ENCODE results near the gene GPR15.

Gene GPR15

GRCh38 chr3:98522544-98523281 lies 9.1 kb upstream of the GPR15 start, which contains the start of gene CLDND1:
CLDND1 (minus strand) TSS chr3:98522902; CDS start chr3:98521424, 1,478 bp downstream.
- no peaks in the 10 kb centered on the region; the same call in 1 of the 2 replicates for H3K36me3 ChIP-seq (replicated peaks; ENCODE audit: insufficient read depth, low read length)
- peaks cover 23% of the 10 kb centered on the region for H3K4me1 ChIP-seq (ENCODE audit: low read length)
- peak within 1 kb of the TSS; percentile 85 for H3K4me2 ChIP-seq (ENCODE audit: low read depth, low read length)
- peak; percentile 96 for DNase-seq
- no peaks in the 10 kb centered on the region for H4K20me1 ChIP-seq (ENCODE audit: insufficient read depth, low read length)
- peak within 1 kb of the TSS; percentile 81 for H3K27ac ChIP-seq (ENCODE audit: low read length)
- peaks cover 43% of the 10 kb centered on the region for H3K79me2 ChIP-seq (ENCODE audit: low read length)
- peak within 1 kb of the TSS; percentile 94 for H3K4me3 ChIP-seq (ENCODE audit: low read length)
- peak within 1 kb of the TSS; percentile 95 for H3K9ac ChIP-seq (ENCODE audit: low read length)
- H3K9me3 ChIP-seq (replicated peaks; ENCODE audit: insufficient read depth, low read length) = no peaks in the 10 kb centered on the region
- H3F3A ChIP-seq (ENCODE audit: insufficient read depth, low read length) = peaks cover 3% of the 10 kb centered on the region; the same call in 1 of the 2 replicates
- H2AFZ ChIP-seq (ENCODE audit: low read length) = peak within 1 kb of the TSS; percentile 77
- TF ChIP-seq EZH2phosphoT487 (IDR thresholded peaks at IDR 0.05; ENCODE audit: low read length) (no peak), EZH2 (optimal IDR thresholded peaks at IDR 0.05; ENCODE audit: low read depth, low read length) (no peak), CTCF (IDR thresholded peaks at IDR 0.05; ENCODE audit: low read length) (no peak)
- H3K27me3 ChIP-seq (replicated peaks; ENCODE audit: insufficient read depth, low read length) = no peaks in the 10 kb centered on the region
- H3K9me2 ChIP-seq (replicated peaks; ENCODE audit: insufficient read depth, low read length) = no peaks in the 10 kb centered on the region

- peak overlapping the region; percentile 28; the same call in 1 of the 2 replicates for H3K4me2 ChIP-seq (ENCODE audit: low read depth, low read length)
- peak; percentile 71 for DNase-seq
- no peaks in the 10 kb centered on the region for H3K27me3 ChIP-seq (replicated peaks; ENCODE audit: insufficient read depth, low read length)
- H4K20me1 ChIP-seq (ENCODE audit: insufficient read depth, low read length) = no peaks in the 10 kb centered on the region
- H3K9me3 ChIP-seq (replicated peaks; ENCODE audit: insufficient read depth, low read length) = no peaks in the 10 kb centered on the region
- H3K9ac ChIP-seq (ENCODE audit: low read length) = no peak overlapping the region
- H3K4me3 ChIP-seq (ENCODE audit: low read length) = no peak overlapping the region
- H3K36me3 ChIP-seq (replicated peaks; ENCODE audit: insufficient read depth, low read length) = no peaks in the 10 kb centered on the region; the same call in 1 of the 2 replicates
- H3F3A ChIP-seq (ENCODE audit: insufficient read depth, low read length) = peaks cover 3% of the 10 kb centered on the region; the same call in 1 of the 2 replicates
- peaks cover 23% of the 10 kb centered on the region for H3K4me1 ChIP-seq (ENCODE audit: low read length)
- H2AFZ ChIP-seq (ENCODE audit: low read length) = no peak overlapping the region
- TF ChIP-seq EZH2 (optimal IDR thresholded peaks at IDR 0.05; ENCODE audit: low read depth, low read length) (no peak), EZH2phosphoT487 (IDR thresholded peaks at IDR 0.05; ENCODE audit: low read length) (no peak), CTCF (IDR thresholded peaks at IDR 0.05; ENCODE audit: low read length) (no peak)
- peak overlapping the region; percentile 41; the same call in 1 of the 2 replicates for H3K27ac ChIP-seq (ENCODE audit: low read length)
- peaks cover 22% of the 10 kb centered on the region for H3K79me2 ChIP-seq (ENCODE audit: low read length)
- no peaks in the 10 kb centered on the region for H3K9me2 ChIP-seq (replicated peaks; ENCODE audit: insufficient read depth, low read length)
Observed at GRCh38 chr3:98525494-98525893, 6.3 kb upstream of the GPR15 start.

- Histone ChIP-seq H3K4me3 (ENCODE audit: low read length) (no peak overlapping the region), H4K20me1 (ENCODE audit: insufficient read depth, low read length) (no peaks in the 10 kb centered on the region), H3F3A (ENCODE audit: insufficient read depth, low read length) (peaks cover 3% of the 10 kb centered on the region; the same call in 1 of the 2 replicates), H3K4me2 (ENCODE audit: low read depth, low read length) (no peak overlapping the region), H3K9me2 (replicated peaks; ENCODE audit: insufficient read depth, low read length) (no peaks in the 10 kb centered on the region), H3K9me3 (replicated peaks; ENCODE audit: insufficient read depth, low read length) (no peaks in the 10 kb centered on the region), H2AFZ (ENCODE audit: low read length) (no peak overlapping the region), H3K27me3 (replicated peaks; ENCODE audit: insufficient read depth, low read length) (no peaks in the 10 kb centered on the region), H3K4me1 (ENCODE audit: low read length) (peaks cover 14% of the 10 kb centered on the region), H3K36me3 (replicated peaks; ENCODE audit: insufficient read depth, low read length) (no peaks in the 10 kb centered on the region), H3K79me2 (ENCODE audit: low read length) (no peaks in the 10 kb centered on the region), H3K9ac (ENCODE audit: low read length) (no peak overlapping the region), H3K27ac (ENCODE audit: low read length) (no peak overlapping the region)
- DNase-seq = no peak
- TF ChIP-seq CTCF (IDR thresholded peaks at IDR 0.05; ENCODE audit: low read length) = no peak
- no peak for TF ChIP-seq EZH2phosphoT487 (IDR thresholded peaks at IDR 0.05; ENCODE audit: low read length)
- no peak for TF ChIP-seq EZH2 (optimal IDR thresholded peaks at IDR 0.05; ENCODE audit: low read depth, low read length)
Observed at GRCh38 chr3:98528474-98529346, 3.1 kb upstream of the GPR15 start.

All from MM.1S (cell line).